Activated CD8-positive, alpha-beta memory T cell treated with anti-CD3 and anti-CD28 coated beads, Interleukin-2, amount 50 U/mL, for 1 hour (primary cell): ENCODE measurements around the gene IDE.
"Not testable (repeated sequence)": the region's sequence is repeated elsewhere in the genome, so short reads cannot be mapped to it uniquely, and the experiment has no call there.

ENCODE experiments used
- DNase-seq: peaks from one replicate; pipeline ENCODE4 v3.0.0-alpha.2; 2020; ENCODE audit errors: extremely low read depth

IDE gene

DNA sequence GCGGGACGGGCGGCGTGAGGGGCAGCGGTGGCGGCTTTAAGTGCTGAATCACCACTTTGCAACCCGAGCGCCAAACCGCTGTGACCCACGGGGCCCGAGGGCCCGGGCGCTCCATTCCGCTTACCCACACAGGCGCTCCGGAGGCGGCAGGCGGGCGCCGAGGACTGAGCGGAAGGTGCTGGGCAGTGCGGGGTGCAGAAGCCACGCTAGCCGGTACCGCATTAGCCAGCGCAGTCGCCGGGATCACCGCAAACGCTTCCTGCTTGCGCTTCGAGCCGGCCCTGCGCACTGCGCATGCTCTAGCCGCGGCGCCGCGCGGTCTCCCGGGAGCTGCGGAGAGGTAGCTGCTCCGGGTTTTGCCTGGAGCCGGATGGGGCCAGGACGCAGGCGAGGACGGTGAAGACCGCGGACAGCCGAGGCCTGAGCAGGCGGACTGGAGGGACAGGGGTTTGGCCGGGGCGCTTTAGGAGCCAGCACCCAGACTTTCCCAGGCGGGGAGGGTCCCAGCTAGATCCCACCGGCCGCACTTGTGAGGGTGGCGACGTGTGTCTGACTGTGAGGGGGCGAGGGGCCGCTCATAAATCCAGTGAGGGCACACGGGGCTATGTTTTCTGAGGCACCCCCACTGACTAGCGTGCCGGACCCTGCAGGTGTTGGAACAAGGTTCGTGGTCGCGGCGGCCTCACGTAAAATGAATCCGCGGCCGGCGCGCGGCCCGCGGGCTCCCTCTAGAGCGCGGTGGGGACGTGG lies at the start of gene IDE:
IDE (minus strand) TSS at position 296 of the 750 bp plus-strand sequence; CDS start at position 222, 74 bp downstream.
- peak; percentile 24 for DNase-seq

DNA sequence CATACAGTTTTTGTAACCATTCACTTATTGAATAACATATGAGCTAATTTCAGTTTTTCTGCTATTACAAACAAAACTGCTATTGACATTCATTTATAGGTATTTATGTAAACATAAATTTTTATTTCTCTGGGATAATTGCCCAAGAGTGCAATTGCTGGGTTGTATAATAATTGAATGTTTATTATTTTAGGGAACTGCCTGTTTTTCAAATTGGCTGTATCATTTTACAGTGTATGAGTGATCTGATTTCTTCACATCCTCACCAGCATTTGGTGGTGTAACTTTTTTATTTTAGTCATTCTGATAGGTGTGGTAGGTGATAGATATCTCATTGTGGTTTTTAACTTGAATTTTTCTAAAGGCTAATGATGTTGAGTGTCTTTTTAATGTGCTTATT lies 45.5 kb upstream of the IDE start:
- no peak for DNase-seq

DNA sequence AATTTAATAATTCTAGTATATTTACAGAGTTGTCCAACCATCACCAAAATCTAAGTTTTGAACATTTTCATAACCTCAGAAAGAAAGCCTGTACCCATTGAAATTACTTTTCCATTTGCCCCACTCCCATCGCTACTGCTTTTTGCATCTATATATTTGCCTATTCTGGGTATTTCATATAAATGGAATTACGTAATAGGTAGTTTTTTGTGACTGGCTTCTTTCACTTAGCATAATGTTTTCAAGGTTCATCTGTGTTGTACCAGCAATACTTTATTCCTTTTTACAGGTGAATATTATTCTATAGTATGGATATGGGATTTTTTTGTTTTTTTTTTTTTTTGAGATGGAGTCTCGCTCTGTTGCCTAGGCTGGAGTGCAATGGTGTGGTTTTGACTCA lies 41.6 kb upstream of the IDE start:
- DNase-seq: no peak

GRCh38 chr10:92604841-92605240 lies 30.9 kb upstream of the IDE start:
- DNase-seq: no peak

DNA sequence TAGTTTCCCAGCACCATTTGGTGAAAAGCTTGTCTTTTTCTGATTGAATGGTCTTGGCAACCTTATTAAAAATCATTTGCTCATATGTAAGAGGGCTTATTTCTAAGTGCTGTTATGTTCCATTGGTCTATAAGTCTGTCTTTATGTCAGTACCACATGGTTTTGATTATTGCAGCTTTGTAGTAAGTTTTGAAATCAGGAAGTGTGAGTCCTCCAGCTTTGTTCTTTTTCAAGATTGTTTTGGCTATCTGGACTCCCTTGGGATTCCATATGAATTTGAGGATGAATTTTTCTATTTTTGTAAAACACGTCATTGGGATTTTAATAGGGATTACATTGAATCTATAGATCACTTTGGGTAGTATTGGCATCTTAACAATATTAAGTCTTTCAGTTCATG lies 24.4 kb upstream of the IDE start:
- no peak for DNase-seq

DNA sequence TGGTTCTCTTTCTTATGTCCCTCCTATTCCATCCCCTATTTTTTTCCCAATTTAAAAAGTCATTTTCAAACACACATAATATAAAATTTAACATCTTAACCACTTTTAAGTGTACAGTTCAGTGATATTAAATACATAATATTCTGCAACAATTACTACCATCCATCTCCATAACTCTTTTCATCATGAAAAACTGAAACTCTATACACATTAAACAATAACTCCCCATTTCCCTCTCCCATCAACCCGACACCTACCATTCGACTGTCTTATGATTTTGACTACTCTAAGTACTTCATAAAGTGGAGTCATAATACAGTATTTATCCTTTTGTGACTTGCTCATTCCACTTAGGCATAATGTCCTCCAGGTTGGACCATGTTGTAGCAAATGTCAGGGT lies 21.6 kb upstream of the IDE start:
- DNase-seq: no peak

GRCh38 chr10:92593619-92594588 lies 20.0 kb upstream of the IDE start:
- no peak for DNase-seq

DNA sequence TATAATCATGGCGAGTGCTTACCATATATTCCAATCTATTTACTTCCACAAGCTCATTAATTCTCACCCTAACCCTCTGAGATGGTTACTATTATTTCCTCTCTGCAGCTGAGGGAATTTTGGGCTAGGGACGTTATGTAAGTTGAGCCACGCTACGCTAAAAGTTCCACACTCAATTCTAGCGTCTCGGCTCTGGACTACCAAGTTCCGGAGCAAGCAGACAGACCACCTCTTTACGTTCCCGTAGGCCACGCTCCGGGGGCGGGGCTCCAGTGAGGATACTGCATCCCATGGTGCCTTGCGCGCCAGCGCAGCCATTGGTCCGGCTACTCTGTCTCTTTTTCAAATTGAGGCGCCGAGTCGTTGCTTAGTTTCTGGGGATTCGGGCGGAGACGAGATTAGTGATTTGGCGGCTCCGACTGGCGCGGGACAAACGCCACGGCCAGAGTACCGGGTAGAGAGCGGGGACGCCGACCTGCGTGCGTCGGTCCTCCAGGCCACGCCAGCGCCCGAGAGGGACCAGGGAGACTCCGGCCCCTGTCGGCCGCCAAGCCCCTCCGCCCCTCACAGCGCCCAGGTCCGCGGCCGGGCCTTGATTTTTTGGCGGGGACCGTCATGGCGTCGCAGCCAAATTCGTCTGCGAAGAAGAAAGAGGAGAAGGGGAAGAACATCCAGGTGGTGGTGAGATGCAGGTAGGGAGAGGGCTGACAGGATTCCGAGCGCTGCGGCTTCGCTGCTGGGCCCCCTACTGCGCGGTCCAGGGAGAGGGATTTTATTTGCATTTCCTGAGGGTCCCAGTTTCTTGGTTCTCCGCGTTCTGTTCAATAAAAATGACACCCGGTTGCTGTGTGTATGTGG lies 19.1 kb upstream of the IDE start, which contains the start of gene KIF11:
KIF11 (plus strand) TSS at position 370 of the 858 bp plus-strand sequence; CDS start at position 616, 246 bp downstream.
- DNase-seq: peak; percentile 84

- peak; percentile 69 for DNase-seq
Measured at GRCh38 chr10:92591550-92592022, 17.7 kb upstream of the IDE start.

GRCh38 chr10:92590623-92591549 lies 17.0 kb upstream of the IDE start:
- DNase-seq: no peak

DNA sequence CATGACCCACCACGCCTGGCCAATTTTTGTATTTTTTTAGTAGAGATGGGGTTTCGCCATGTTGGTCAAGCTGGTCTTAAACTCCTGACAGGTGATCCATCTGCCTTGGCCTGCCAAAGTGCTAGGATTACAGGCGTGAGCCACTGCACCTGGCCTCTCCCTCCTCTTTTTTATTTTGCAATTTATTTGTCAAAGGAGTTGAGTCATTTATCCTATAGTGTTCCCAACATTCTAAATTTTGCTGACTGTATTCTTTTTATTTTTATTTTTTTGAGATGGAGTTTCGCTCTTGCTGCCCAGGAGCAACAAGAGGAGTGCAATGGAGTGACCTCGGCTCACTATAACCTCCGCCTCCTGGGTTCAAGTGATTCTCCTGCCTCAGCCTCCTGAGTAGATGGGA lies 8.5 kb upstream of the IDE start:
- DNase-seq: not testable (repeated sequence)

- DNase-seq: no peak
Measured at GRCh38 chr10:92575961-92576360, 2.1 kb upstream of the IDE start.

DNA sequence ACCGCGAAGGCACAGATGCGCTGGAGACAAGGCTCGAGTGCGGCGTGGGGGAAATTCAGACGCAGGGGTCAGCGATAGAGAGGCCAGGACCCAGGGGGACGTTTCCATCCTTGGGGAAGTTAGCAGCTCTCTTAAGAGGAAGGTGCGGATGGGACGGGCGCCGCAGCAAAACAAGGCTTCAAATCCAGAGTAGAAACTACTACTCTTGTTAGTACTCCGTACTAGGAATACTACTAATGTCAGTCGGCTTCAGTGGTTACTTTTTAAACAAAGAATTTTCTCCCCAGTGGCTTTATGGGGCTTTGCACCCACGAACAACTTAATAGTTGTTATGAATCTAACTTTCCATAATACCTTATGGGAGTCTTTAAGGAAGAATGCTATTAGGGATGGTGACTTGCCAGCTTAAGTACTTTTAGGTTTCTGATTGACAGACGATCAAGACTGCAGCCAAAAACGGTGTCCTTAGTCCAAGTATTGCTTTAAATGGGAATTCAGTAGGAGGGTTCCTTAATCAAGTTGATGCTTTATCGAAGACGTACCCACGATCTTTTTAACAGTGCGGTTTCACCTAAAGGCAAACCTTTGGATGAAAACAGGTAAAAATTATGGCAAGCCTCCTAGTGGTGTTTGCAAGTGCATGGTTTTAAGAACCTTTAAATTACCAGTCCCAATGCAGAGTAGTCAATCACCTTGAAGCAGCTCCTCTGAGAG lies 812 bp upstream of the IDE start:
- DNase-seq: no peak

DNA sequence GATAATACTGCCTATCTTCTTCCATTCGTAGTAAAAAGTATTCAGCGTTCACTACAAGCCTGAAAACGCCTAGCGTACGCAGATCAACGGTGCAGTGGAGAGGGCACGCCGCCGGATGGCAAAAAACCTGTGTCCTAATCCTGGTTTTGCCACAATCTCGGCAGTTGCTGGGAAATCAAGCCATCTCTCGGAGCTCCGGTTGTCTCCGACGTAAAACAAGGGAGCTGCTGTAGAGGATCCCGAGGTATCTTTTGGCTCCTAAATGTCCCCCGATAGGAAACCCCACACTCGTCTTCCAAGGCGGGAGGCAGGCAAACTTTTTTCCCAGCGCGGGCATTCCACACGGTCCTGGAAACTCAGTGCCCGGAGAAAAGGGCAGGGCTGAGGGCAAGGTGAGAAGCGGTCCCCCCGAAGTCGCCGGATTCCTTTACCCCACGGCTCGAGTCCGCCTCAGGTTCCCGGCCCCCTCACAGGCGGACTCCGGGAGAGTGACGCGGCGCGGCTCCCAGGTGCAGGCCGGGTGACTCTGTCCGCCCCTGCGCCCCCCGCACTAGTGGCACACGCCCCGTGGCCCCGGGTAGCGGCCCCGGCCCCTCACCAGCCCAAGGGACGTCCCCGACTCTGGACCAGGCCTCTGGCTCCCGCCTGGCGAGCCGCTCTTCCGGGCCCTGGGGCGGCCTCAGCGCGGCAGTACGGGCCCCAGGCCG lies 649 bp downstream of the IDE start:
- DNase-seq: no peak

DNA sequence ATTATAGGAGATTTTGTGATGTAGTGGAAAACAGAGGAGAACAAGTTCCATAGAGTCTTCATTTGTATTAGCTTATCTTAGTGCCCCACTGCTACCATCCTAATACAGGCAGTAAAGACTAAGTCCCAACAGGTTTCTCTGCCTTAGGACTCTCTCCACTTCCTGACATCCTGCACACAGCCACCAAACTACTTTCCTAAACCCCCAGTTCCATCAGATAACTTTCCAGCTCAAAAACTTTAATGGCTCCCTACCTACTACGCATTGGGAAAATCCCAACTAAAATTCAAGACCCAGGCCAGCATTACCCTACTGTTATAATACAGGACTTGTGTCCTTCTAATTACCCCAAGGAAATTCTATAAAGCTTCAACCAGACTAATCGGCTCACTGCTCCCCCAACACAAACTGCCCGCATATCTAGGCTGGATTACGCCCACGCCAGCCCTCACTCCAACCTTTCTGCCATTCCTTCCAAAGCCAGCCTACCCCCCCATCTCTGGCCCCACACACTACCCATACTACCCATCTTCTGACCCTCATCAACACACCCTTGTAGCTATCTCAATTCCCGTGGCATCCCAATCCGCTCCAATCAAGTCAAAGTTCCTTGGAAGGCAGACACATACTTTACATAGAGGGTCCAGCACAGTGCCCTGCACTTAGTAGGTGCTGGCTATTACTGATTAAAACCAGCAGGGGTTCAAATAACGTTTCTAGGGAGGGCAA lies 1.4 kb downstream of the IDE start:
- no peak for DNase-seq

DNA sequence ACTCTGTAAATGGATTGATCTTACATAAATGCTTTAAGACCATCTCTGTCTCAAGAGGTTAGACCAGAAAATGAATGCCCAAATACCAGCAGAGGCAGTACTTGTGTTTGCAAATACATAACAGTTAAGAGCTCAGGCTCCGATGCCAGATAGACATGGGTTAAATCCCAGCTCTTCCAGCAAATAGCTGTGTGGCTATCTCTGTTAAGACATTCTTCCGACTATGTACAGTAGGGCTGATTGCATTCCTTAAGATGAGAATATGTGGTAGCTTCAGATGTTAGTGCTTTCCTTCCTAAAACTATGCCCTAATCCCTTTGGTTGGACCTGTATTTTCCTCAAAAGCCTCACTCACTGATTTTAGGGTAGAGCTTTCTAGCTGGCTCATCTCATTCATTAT lies 2.2 kb downstream of the IDE start:
- no peak for DNase-seq

DNA sequence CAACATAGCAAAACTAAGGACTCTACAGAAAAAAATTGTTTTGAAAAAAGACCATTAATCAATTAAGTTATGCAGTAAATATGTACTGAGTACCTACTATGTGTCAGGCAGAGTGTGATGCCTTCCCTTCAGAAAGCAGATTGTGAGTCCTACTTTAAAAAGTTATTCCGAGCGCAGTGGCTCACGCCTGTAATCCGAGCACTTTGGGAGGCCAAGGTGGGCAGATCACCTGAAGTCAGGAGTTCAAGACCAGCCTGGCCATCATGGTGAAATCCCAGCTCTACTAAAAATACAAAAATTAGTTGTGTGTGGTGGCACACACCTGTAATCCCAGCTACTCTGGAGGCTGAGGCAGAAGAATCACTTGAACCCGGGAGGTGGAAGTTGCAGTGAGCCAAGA lies 4.2 kb downstream of the IDE start:
- not testable (repeated sequence) for DNase-seq

GRCh38 chr10:92569071-92569470 lies 4.8 kb downstream of the IDE start:
- no peak for DNase-seq
